HG02678 (cell line): Measurements from ENCODE around the gene PPFIA2.

ENCODE experiments used
- ATAC-seq: cut with Tn5 transposase; IDR thresholded peaks from one replicate; pipeline ENCODE4 v1.9.1; 2021; ENCODE audit warnings: mild to moderate bottlenecking, moderate library complexity; ENCODE audit not compliant: unreplicated experiment

The PPFIA2 gene

DNA sequence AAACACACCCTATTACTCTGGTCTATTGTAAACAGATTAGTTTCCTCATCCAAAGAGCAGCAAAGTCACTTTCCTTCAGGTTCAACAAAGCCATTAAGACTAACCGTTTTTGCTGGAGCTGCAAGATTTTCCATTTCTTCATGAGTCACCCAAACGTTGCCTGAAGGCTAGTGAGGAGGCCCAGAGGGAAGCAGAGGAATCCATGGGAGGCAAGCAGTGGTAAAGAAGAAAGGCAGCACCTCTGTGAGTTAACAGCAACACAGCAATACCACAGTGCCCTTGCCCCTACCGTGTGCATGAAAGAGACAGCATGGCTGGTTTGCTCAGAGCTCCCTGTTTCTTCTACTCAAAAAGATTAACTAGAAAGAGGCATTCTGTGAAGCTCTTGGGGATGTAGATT is 475.0 kb downstream of the PPFIA2 start:
- no peak for ATAC-seq

GRCh38 chr12:81274637-81275529 is 484.3 kb downstream of the PPFIA2 start:
- ATAC-seq, result no peak

DNA sequence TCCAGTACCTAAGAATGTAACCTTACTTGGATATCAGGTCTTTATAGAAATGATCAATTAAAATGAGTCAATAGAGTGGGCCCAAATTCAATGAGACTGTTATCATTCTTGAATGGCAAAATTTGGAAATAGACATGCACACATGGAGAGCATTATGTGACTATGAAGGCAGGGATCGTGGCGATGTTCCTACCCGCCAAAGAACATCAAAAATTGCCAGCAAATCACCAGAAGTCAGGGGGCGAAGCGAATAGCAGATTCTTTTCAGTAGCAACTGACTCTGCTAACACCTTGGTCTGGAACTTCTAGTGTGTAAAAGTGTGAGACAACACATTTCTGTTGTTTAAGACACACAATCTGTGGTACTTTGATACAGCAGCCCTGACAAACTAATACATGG is 488.8 kb downstream of the PPFIA2 start:
- ATAC-seq, result no peak

DNA sequence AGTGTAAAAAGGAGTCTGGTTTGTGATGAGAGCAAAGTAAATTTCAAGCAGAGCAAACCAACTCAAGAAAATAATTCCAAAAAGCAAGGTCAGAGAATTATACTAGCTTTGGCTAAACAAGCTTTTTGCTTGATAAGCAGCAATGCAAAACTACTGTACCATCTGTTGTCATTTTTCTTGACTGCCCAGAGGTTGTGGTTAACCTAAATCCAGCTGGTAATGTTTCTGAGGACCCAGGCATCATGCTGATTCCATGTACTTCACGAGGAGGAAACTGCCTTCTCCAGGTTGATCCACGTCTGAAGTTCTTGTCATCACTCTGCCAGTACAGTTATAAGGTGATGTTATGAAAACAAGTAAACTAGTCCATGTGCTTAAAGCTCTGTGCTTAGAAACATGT is 496.1 kb downstream of the PPFIA2 start:
- ATAC-seq, result no peak

DNA sequence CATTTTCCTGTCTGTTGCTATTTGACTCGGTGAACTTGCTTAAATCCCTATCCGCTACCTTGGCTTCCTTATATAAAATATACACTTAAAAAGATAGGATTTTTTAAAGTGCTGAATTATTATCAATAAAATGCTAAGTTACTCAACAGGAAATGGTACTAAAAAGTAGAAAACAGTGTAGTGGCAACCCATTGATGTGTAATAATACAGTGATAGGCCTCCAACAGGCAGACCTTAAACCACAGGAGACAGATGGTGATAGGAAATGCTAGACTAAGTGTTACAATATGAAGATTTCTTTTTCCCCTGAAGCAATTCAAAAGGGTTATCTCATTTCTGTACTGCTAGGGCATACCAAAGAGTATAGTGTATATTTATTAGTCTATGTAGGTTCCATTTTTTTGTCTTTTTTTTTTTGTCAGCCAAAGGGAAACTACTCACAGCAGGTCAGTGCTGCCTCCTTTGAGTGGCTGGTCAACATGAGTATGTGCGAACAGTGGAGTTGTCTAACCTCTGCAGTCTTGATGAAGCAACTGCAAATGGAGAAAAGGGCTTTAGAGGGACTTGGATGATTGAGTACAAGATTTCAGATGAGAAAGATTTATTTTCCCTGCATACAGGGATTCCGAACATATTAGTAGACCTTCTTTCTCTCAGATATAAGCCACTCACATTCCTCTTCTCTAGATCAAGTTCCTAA is 497.5 kb downstream of the PPFIA2 start:
- ATAC-seq, result no peak

GRCh38 chr12:81259360-81259759 is 499.8 kb downstream of the PPFIA2 start:
- ATAC-seq, result no peak

GRCh38 chr12:81257947-81258551 is 501.1 kb downstream of the PPFIA2 start:
- no peak for ATAC-seq

- no peak for ATAC-seq
Observed at GRCh38 chr12:81255947-81256346, 503.2 kb downstream of the PPFIA2 start.

GRCh38 chr12:81255456-81255855 is 503.7 kb downstream of the PPFIA2 start:
- ATAC-seq, result no peak

DNA sequence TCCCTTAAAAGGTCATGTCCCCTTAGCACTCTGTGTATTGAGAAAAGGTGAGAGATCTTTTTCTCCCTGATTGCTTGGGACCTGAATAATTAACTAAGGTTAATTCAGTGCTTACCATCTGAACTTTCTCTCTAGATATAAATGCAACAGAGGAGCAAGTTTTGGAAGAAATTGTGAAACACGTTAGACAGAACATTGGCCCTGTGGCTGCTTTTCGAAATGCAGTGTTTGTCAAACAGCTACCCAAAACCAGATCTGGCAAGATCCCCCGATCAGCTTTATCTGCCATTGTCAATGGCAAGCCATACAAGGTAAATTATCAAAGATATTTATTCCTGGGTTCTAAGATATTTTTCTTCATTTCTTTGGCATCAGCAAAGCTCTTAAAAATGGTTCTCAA is 505.8 kb downstream of the PPFIA2 start:
- ATAC-seq, result no peak

DNA sequence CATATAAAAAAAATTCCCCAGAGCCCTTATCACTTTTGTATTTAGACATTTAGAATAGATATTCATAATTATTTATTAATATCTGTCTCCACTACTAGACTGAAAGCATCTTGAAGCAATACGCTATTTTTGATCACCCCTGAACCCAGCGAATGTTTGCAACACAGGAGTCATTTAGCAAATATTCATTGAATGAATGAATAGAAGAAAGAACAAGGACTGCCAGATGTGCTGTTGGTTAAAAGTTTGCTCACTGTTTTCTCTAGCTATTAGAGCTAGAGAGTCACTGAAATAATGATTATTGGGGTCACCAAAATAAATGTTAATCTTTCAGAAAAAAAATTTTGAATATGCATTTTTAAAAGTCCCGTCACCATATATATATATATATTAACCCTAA is 506.9 kb downstream of the PPFIA2 start:
- no peak for ATAC-seq

DNA sequence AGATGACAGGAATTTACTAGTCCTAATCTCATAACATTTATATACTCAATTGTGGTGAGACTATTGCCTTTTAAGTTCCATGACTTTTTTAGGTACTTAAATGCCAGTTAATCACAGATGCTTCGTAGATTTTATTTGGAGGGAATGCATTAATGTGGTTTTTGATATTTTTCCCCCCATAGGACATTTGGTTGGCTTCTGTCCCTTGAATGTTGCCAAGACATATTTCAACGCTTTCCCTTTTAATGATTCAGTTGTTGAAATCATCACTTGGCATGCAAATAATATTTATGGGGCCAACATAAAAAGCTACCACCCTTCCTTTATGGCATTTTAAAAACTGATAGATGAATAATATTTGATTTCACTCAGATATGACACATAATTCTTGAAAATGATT is 509.2 kb downstream of the PPFIA2 start:
- no peak for ATAC-seq

DNA sequence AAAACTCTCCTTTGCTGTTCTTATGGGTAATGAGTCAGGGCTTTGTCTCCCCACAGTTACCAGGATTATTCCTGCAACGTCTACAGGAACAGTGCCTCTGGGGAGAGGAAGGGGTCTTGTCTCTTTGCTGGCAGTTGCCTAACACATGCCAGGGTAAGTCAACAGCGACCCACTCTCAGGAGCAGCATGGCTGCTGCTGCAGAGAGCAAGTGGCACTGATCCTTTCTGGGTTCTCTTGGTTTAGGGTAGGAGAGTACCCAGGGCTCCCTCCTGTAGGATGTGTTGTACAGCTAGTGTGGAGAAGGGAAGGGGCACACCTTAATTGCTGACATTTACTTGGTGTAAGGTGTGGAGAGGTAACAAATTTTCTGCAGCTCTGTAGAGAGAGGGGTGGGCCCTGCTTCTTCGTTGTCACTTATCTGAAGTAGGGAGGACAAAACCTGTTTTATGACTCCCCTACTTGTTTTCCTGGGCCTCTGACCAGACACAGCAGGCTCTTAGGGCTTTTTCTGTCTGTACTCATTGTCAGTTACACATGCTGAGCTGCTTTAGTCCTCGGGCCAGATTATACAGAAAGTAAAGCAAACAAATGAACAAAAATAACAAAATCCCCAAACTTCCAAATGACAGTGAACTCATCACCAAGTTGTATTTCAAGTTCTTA is 513.1 kb downstream of the PPFIA2 start:
- ATAC-seq, result no peak

GRCh38 chr12:81245458-81245857 is 513.7 kb downstream of the PPFIA2 start:
- no peak for ATAC-seq

DNA sequence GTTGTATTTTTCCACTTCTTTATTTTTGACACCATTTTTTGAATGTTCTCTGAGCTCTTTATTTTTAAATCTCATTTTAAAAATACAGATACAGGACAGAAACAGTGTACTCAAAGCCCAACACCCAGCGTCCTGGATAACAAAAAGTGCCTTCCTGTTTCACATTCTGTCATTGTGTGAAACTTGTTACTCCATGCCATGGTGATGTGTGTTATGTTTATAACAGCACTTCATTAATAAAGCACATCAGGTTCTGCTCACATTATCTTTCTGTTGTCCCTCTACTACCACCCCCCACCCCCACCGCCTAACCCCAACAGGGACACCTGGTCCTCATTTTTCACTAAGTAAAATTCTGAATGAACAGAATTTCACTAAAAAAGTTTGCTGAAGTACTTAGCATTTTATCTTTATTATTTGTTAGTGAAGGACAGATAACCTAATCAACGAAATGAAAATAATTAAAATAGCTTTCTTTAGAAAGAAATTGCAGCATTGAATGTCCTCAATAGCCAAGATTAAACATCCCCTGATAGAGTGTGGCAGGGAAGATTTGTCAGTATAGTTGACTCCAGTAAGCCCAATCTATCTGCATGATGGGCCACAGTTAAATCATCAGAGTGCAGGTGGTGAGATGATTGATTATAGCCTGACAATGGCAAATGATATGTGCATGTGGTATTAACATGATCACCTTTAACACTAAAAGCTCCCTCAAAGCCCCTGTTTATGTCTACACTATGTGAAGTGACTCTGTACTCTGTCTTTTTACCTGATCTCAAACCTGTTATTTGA is 527.4 kb downstream of the PPFIA2 start:
- ATAC-seq, result no peak

- ATAC-seq, result no peak
Observed at GRCh38 chr12:81229759-81230158, 529.4 kb downstream of the PPFIA2 start.

DNA sequence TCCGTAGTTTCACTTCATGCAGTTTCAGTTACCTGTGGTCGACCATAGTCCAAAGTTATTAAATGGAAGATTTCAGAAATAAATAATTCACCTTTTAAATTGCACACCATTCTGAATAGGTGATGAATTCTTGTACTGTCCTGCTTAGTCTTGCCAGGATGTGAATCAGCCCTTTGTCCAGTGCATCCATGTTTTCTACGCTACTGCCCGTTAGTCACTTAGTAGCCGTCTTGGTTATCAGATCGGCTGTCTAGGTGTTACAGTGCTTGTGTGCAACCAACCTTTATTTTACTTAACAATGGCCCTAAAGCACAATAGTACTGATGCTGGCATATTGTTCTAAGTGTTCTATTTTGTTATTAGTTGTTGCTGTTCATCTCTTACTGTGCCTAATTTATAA is 534.5 kb downstream of the PPFIA2 start:
- ATAC-seq, result no peak

GRCh38 chr12:81222846-81223592 is 536.1 kb downstream of the PPFIA2 start:
- no peak for ATAC-seq

GRCh38 chr12:81221681-81222080 is 537.5 kb downstream of the PPFIA2 start:
- ATAC-seq, result no peak

DNA sequence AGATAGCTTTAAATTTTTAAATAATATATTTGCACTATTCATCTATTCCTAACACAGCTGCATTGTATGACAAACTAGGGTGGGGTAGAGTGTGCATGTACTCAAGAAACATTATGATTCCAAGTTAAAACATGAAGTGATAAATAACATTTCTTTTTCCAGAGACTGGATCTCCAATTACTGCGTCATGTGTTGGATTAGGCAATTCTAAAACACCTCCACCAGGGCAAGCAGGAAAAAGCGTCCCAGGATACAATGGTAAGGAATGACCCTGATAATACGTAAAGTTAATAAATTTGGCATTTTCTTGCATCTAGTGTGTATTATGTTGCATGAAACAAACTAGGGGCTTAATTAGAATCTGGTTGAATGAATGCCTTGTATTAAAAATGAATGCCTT is 542.4 kb downstream of the PPFIA2 start:
- no peak for ATAC-seq
